Measurements from ENCODE around the gene HHAT. TPM values are rescaled to one million over a fixed set of nuclear protein-coding genes. Genes with fewer than 3 reads are reported as not detected.

Gene HHAT
- total and polyA plus RNA-seq, 12 donors, result 0.81 to 4.3 (median 2.6) TPM

GRCh38 chr1:210662291-210663050 lies 333.8 kb downstream of the HHAT start:
- Histone ChIP-seq H3K9me3 (peaks cover 0 to 3% (median 0%) of the 10 kb centered on the region in 11 donors), H3K27me3 (no peaks in the 10 kb centered on the region), H3K4me3 (no peak overlapping the region), H3K4me1 (peaks cover 0 to 6% (median 0%) of the 10 kb centered on the region in 9 donors), H3K27ac (no peak overlapping the region), H3K36me3 (no peaks in the 10 kb centered on the region)
- intact Hi-C loops (cut with DNase I), result no loop called here
- DNase-seq, result no peak
- TF ChIP-seq, protein P1, sequence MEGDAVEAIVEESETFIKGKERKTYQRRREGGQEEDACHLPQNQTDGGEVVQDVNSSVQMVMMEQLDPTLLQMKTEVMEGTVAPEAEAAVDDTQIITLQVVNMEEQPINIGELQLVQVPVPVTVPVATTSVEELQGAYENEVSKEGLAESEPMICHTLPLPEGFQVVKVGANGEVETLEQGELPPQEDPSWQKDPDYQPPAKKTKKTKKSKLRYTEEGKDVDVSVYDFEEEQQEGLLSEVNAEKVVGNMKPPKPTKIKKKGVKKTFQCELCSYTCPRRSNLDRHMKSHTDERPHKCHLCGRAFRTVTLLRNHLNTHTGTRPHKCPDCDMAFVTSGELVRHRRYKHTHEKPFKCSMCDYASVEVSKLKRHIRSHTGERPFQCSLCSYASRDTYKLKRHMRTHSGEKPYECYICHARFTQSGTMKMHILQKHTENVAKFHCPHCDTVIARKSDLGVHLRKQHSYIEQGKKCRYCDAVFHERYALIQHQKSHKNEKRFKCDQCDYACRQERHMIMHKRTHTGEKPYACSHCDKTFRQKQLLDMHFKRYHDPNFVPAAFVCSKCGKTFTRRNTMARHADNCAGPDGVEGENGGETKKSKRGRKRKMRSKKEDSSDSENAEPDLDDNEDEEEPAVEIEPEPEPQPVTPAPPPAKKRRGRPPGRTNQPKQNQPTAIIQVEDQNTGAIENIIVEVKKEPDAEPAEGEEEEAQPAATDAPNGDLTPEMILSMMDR (IDR thresholded peaks at IDR 0.05), result no peak
- WGBS, 2 donors, result 88 to 90% methylated on average over 4 of the region's 4 CpGs
- no peak for ATAC-seq

DNA sequence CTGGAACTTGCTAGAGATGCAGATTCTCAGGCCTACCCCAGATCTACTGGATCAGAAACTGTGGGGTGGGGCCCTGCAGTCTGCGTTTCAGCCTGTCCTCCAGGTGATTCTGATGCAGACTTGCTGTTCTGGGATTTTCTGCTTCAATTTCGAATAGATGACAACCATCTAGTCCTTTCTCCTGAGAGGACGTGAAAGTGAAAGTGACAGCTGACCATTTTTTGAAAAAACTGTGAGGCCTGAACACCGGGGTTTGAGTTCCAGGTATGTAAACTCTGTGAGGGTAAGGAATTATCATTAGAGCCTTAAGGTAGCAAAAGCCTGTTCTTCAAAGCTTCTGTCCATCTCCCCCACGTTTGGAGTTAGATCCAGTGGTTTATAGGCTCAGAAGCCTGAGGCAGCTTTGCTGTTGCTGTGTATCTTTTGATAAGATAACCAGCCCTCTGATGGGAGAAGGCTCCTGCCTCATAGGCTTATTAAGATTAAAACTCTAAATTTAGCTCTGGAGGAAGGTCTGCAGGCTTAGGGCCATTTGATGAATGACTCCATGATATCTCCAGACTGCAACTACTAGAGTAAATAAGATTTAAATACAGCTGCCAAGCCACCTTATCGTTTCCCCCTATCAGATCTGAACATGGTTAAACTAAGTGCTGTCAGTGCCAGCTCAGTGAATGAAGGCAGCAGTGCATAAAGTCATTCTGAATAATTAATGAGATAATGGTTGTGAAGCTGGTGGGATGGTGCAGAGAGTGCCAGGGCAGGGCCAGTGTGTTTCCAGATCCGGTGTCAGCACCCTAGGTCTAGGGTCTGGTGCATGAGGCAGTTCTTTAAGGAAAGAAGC lies 335.2 kb downstream of the HHAT start:
- H3K4me1 ChIP-seq, result peaks cover 0 to 6% (median 0%) of the 10 kb centered on the region in 9 donors
- ATAC-seq, result no peak

GRCh38 chr1:210669951-210670350 lies 341.2 kb downstream of the HHAT start:
- Histone ChIP-seq H3K36me3 (peaks cover 0 to 4% (median 0%) of the 10 kb centered on the region in 9 donors), H3K27me3 (no peaks in the 10 kb centered on the region), H3K9me3 (peaks cover 0 to 9% (median 0%) of the 10 kb centered on the region in 11 donors), H3K4me1 (no peaks in the 10 kb centered on the region), H3K27ac (no peak overlapping the region), H3K4me3 (no peak overlapping the region)
- TF ChIP-seq, protein P1 (IDR thresholded peaks at IDR 0.05), result no peak
- ATAC-seq (no peak), DNase-seq (no peak)
- intact Hi-C loops (cut with DNase I), result no loop called here

More for the DNA sequence above, 335.2 kb downstream of the HHAT start:
- Histone ChIP-seq H3K27ac (no peak overlapping the region), H3K36me3 (no peaks in the 10 kb centered on the region), H3K4me3 (no peak overlapping the region), H3K27me3 (no peaks in the 10 kb centered on the region), H3K9me3 (peaks cover 0 to 3% (median 0%) of the 10 kb centered on the region in 11 donors)
- 46 to 52% methylated on average over 7 of the region's 7 CpGs for WGBS, 2 donors
- intact Hi-C loops (cut with DNase I), result no loop called here
- TF ChIP-seq, protein P1 (IDR thresholded peaks at IDR 0.05), result no peak
- no peak for DNase-seq

DNA sequence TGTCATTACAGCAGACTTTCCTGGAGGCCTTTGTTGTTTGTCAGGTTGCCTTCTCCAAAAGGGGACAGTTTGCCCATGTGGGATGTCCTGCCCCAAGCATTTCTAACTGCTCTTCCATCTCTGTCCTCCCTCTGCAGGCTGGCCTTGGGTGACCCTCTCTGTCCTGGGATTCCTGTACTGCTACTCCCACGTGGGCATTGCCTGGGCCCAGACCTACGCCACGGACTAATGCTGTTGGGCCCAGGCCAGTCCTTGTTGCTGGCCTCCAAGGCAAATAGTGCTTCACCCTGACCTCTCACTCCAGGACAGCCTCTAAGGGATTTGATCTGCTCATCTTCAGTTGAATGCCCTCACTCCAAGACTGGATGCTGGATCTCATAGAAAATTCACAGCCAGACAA lies 345.4 kb downstream of the HHAT start:
- WGBS, 2 donors, result 79 to 81% methylated on average over 3 of the region's 3 CpGs

More for the DNA sequence above, 345.4 kb downstream of the HHAT start:
- no peak overlapping the region for H3K4me3 ChIP-seq
- H3K27ac ChIP-seq, result no peak overlapping the region
- TF ChIP-seq, protein P1 (IDR thresholded peaks at IDR 0.05), result no peak
- peaks cover 0 to 4% (median 0%) of the 10 kb centered on the region in 9 donors for H3K36me3 ChIP-seq
- peaks cover 0 to 4% (median 0%) of the 10 kb centered on the region in 9 donors for H3K4me1 ChIP-seq
- intact Hi-C loops (cut with DNase I), result no loop called here
- no peaks in the 10 kb centered on the region for H3K27me3 ChIP-seq
- peaks cover 0 to 9% (median 0%) of the 10 kb centered on the region in 11 donors for H3K9me3 ChIP-seq
- ATAC-seq (no peak), DNase-seq (no peak)

All from heart right ventricle (tissue), 16 donors.